NCI-H2196 (cell line): Measurements from ENCODE around the gene DOCK4.

Experiments
- DNase-seq: peaks from one replicate; lab custom pipeline; 2025; ENCODE audit not compliant: unreplicated experiment; lab: John Stamatoyannopoulos, UW

The DOCK4 gene

DNA sequence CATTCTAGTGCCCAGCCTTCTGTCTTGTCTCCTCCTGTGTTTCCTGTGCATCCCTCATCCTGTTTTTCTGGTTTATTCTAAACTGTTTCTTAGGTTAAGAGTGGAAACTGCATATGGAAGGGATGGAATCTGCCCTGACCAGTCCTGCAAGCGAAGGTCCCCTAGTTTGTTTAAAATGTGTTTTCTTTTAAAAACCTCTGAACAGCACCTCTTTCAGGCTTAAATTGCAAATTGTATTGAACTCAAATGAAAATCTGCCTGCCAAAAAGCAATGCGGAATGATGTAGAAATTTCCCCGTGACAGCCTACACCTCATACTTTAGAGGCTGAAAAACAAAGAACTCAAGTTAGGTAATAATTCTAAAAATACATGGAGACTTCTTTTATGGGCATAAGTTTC, 421.1 kb downstream of the DOCK4 start:
- no peak for DNase-seq

DNA sequence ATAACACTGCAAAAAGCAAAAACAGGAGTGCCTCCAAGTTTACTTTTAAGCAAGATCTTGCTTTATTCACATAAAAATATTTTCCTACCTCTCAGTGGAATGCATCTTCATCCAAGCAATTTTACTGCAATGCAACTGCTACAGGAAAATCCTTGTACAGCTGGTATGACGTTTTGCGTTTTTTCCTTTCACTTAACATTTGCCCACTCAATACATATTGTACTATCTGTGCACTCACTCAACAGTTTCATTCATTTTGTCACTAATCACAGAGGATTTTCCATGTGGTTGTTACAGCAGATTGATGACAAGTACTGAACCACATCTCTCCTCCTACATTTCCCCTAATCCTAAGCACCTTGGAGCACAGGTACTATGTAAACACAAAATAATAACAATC, 421.9 kb downstream of the DOCK4 start:
- no peak for DNase-seq

DNA sequence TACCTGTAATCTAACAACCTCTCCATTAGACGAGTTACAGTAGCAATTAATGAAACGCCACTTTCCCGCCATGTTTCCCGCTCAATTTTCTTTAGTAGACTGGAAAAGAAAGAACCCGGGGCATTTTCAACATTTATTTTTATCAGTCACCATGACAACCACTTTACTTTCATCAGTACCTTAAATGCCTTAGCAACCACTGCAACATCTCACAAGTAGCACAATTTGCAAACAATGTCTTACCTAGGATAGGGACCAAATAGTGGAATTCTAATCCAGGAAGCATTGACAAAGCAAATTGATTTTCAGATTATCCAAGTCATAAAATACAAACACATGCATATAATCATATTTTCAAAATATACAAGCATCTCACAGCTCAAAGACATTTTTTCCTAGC, 422.3 kb downstream of the DOCK4 start:
- no peak for DNase-seq

DNA sequence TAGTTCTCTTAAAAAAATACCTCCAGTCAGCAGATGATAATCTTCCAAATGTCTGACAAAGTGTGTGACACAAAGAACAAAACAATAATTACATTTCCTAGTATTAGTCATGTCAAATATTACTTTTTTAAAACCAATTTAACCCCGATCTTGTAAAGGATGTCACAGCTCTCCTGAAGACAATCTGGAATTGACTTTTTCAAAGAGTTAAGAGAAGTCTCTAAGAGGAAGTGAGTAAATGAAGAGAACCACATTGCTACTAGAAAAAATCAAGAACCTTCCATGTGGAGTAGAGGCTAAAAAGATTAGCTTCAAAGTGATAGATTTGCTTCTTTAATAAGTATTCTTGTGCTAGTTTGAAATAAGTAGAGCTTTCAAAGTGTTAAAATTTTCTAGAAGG, 425.7 kb downstream of the DOCK4 start:
- no peak for DNase-seq

DNA sequence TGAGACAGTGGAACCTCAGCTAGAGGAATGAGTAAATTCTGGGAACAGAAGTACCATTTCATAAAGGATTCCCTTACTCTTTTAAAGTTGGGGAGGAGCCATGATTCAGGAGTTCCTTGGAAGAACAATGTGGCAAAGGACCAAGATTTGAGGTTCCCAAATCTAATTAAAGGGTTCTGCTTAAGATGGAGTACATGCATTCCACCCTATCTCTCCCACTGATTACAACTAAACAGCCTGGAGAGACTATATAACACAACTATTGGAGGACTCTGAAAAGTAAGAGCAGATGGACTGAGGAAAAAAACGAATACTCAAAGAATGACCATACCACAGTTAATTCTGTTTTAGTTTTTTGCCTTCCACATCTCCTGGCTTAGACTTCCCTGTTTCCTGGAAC, 431.0 kb downstream of the DOCK4 start:
- DNase-seq, result no peak

DNA sequence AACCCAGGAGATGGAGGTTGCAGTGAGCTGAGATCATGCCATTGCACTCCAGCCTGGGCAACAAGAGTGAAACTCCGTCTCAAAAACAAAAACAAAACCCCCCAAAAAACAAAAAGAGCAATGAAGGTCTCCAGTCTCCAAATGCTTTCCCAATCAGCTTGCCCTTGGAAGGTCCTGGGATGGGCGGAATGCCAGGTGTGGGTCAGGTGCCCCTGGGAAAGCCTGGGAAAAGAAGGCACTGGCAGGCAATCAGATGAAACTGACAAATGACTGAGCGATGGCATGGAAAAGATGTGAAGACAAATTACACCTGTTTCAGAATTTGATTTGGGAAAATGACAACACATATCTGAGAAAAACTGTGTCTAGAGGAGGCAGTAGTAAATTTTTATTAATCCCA, 433.5 kb downstream of the DOCK4 start:
- no peak for DNase-seq

DNA sequence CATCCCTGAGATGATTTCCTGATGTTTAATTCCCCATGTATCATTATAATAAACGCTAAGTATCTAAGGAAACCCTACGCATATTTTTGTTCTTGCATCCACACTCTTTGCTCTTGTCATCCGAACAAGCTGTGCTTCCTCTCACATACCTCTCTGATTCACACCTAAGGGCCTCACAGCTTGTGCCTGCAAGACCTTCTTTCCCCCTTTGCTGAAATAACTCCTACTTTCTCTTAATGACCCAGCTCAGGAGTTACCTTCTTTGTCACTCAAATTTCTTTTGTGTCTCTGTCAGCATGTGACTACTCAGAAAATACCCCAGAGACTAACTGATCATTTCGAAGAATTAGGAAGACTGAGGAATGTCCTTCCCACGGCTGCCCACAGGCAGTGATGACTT, 434.6 kb downstream of the DOCK4 start:
- no peak for DNase-seq

DNA sequence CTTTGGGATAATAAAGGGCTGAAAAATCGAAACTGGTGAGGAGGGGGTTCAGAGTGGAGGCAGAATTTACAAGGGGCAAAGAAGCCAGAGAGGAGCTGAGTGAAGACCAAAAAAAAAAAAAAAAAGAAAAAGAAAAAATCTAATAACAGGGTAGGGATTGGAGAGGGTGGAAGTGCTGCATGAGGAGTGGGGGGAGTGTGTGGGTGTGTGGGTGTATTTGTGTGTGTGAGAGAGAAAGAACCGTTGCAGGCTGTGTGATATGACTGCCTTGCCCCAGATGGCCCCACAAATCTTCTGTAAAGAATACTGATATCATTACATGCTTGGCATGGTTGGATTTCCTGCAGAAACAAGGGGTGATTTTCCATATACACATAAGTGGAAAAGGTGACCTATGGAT, 436.1 kb downstream of the DOCK4 start:
- no peak for DNase-seq

GRCh38 chr7:111765751-111766643, 440.2 kb downstream of the DOCK4 start:
- peak; percentile 15 for DNase-seq

DNA sequence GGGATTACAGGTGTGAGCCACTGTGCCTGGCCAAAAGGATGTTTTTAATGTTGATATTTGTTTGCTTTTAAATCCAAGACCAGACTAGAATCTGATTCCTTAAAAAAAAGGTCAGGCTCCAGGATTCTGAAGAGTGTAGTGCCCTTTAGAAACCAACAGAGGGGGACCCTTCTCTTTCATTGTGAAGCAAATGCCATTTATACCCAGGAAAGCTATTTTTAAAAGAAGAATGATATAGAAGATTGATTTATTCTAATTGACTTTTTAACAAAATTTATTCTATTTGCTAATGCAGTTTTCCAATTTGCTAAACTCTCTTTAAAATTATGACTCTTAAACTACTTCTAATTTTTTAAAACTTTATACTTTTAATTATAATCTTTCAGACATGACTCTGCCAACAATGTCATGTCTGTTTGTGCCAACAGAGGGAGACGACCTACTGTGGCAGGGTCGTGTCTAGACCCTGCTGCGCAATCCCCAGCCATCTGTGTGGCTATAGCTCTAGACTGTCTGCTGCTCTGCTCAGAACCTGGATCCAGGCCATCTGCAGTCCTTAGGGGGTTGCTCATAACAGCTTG, 442.9 kb downstream of the DOCK4 start:
- peak; percentile 36 for DNase-seq

- no peak for DNase-seq
These were observed 443.4 kb downstream of the DOCK4 start for GRCh38 chr7:111762799-111763198.

- no peak for DNase-seq
These were observed 444.0 kb downstream of the DOCK4 start for GRCh38 chr7:111762211-111762610.

DNA sequence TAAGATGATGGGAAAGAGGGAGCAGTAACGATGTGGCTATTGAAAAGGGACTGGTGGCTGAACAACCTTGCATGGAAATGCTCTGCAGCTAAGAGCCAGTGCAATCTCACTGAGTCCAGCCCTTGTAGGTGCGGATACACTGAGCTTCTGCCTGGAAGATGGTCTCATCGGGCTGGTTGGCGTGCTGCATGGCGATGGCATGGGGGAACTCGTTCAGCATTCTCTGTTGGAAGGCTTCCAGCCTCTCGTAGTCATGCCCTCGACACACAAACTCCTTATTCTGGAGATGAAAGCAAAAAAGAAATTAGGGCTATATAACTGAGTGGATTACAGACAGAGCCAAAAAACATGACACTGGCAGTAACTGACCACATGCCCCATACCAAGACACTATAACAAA, 446.2 kb downstream of the DOCK4 start:
- no peak for DNase-seq

- no peak for DNase-seq
These were observed 447.9 kb downstream of the DOCK4 start for GRCh38 chr7:111758332-111758731.

- DNase-seq, result no peak
These were observed 449.5 kb downstream of the DOCK4 start for GRCh38 chr7:111756687-111757178.

DNA sequence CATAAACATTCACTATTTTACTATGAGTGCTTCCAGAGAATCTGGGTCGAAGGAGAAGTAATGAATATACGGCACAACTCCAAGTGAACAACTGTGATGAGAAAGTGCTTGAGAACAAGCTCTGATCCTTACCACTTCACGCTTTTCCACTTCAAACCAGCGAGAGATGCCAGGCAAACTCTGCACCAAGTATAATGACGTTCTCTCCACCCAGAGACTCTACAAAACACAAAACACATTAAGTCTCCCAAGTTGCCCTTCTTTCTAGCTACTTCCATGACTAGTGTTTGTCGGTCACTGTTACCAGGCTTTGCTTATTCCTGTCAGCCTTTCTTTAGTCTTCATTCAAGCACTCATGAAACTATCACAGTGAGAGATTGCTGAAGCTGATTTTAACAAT, 450.8 kb downstream of the DOCK4 start:
- DNase-seq, result no peak

GRCh38 chr7:111753968-111754367, 452.2 kb downstream of the DOCK4 start:
- DNase-seq, result no peak

DNA sequence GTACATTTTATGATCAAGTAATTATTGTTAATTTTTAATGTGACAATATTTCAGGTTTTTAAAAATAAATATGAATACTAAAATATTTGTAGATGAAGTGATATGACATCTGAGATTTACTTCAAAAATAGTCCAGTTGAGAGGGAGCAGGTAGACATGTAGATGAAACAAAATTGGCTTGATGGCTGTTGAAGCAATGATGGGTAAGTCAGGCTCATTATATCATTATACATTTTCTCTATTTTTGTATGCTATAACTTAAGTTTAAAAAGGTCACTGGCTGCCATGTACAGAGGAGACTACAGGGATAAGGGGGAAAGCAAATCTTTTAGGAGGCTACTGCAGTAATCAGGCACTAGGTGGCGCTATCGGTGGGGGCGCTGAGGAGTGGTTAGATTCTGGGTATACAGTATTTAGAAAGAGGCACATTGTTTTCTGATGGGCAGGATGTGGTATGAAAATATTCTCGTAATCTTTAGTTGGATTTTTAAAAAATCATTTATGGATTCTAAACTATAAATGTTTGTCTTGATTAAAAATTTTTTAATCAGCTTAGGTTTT, 454.1 kb downstream of the DOCK4 start:
- peak; percentile 60 for DNase-seq

DNA sequence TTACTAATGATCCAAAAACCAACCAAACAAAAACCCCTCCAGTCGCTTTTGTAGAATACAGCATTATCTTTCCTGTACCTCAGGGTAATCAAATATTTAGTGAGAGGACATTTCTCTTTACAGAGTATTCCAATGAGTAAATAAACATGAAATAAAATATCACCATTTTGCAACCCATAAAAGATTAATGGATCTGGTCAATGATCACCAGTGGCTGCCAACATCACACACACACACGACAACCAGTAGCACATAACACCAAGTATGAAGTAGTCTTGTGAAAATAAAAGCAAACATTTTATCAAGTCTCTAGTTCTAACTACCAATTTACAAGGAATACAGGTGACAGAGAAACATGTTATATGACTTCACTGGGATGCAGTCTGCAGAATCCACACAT, 455.3 kb downstream of the DOCK4 start:
- no peak for DNase-seq

GRCh38 chr7:111750228-111750627, 456.0 kb downstream of the DOCK4 start:
- no peak for DNase-seq

DNA sequence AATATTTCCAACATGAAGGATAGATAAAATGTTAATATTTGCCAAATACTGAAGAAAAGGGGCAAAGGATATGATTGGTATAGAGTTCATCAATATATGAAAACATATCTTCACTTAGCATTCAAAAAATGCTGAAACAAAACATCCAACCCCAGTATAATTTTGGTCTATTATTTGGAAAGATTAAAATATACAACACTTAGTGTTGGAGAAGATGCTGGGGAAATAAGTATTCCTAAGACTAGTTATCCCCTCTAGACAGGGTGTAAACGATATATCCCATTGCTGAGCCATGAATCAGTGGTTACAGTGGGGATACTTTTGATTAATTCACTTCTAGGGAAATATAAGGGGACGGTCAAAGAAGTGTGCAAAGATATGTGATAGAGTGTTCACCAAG, 456.6 kb downstream of the DOCK4 start:
- DNase-seq, result no peak

GRCh38 chr7:111747718-111748117, 458.5 kb downstream of the DOCK4 start:
- no peak for DNase-seq
